Neutrophil (primary cell): Measurements from ENCODE around the gene GFY.

Experiments used
- H3K27ac ChIP-seq: fragments of 200-600 bp; sonication (generic); 2 replicates; pipeline ENCODE4 v1.5.1; 2016; ENCODE audit warnings: mild to moderate bottlenecking, moderate library complexity
- H3K27me3 ChIP-seq: fragments of 200-600 bp; sonication (generic); 2 replicates; pipeline ENCODE4 v1.6.0; 2016; ENCODE audit warnings: mild to moderate bottlenecking
- H3K36me3 ChIP-seq: fragments of 200-600 bp; sonication (generic); 2 replicates; pipeline ENCODE4 v1.5.1; 2017
- H3K4me1 ChIP-seq, 2 experiments: fragments of 200-600 bp in 1 of 2; sonication (generic) in 1 of 2; 1 replicate in 1 of 2; 2 replicates in 1 of 2; pipeline versions ENCODE4 v1.5.1 to v1.6.1; 2013 to 2016; ENCODE audit warnings: low read depth in 1 of 2, low read length in 1 of 2, mild to moderate bottlenecking in 1 of 2, moderate library complexity in 1 of 2; ENCODE audit not compliant: control insufficient read depth in 1 of 2, insufficient read depth in 1 of 2
- H3K4me3 ChIP-seq, 2 experiments: fragments of 200-600 bp in 1 of 2; sonication (generic) in 1 of 2; 1 replicate in 1 of 2; 2 replicates in 1 of 2; pipeline ENCODE4 v1.5.1; 2013 to 2016; ENCODE audit warnings: low read depth in 1 of 2, low read length in 1 of 2, mild to moderate bottlenecking in 1 of 2, moderate library complexity in 1 of 2
- H3K9me3 ChIP-seq: fragments of 200-600 bp; sonication (generic); 2 replicates; pipeline ENCODE4 v1.5.1; 2016
- TF ChIP-seq, protein P1 (sequence below): fragments of 200-600 bp; sonication (generic); IDR thresholded peaks from 2 replicates; pipeline ENCODE4 v1.5.1; 2016; ENCODE audit warnings: antibody characterized with exemption

GFY gene, protein sequence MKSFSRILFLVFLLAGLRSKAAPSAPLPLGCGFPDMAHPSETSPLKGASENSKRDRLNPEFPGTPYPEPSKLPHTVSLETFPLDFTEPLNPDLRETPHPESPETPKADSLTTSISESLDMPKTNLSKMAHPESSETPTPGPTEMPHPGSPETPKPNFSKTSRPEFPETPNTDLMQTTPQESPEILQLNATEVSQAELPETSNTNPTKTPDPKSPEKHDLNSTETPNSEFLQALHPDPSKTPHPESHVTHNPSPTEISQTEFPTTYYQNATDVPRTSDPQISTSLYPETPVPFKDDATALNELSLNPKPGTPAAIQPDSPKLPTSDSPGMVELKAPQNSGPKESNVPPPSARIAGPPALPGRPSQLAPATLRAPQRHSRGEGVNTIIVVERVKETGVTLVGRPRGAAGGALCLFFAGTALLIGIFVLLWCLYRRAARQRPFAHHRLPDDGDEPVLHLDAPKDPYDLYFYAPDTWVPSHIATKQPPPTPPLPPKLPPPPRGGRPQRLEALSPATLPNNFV

DNA sequence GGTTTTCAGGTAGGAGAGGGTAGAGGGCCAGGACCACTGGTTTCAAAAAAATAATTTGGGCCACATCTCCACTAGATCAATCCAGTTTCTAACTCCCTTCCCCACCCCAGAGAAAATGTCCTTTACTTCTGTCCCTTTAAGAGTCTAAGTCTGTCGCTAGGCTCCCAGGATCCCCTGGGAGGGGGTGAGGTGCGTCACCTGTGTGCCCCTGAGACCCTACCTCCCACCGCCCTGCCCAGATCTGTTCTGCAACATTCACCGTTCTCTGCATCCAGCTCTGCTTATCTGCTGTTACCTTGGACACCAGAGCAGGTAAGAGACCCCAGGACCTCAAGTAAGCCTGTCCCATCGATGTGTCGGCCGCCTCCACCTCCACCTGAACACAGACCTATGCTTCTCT is at the start of gene GFY:
TSS of gene GFY (plus strand) at position 211 of the 400 bp plus-strand sequence. CDS start 1,043 bp downstream, outside the sequence.
- Histone ChIP-seq H3K36me3 (no peaks in the 10 kb centered on the region), H3K4me1 (peaks cover 13 to 19% of the 10 kb centered on the region in 2 experiments), H3K9me3 (no peaks in the 10 kb centered on the region), H3K27ac (no peak within 1 kb of the TSS), H3K4me3 (no peak within 1 kb of the TSS), H3K27me3 (peaks cover 100% of the 10 kb centered on the region)
- TF ChIP-seq, protein P1, sequence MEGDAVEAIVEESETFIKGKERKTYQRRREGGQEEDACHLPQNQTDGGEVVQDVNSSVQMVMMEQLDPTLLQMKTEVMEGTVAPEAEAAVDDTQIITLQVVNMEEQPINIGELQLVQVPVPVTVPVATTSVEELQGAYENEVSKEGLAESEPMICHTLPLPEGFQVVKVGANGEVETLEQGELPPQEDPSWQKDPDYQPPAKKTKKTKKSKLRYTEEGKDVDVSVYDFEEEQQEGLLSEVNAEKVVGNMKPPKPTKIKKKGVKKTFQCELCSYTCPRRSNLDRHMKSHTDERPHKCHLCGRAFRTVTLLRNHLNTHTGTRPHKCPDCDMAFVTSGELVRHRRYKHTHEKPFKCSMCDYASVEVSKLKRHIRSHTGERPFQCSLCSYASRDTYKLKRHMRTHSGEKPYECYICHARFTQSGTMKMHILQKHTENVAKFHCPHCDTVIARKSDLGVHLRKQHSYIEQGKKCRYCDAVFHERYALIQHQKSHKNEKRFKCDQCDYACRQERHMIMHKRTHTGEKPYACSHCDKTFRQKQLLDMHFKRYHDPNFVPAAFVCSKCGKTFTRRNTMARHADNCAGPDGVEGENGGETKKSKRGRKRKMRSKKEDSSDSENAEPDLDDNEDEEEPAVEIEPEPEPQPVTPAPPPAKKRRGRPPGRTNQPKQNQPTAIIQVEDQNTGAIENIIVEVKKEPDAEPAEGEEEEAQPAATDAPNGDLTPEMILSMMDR: no peak

DNA sequence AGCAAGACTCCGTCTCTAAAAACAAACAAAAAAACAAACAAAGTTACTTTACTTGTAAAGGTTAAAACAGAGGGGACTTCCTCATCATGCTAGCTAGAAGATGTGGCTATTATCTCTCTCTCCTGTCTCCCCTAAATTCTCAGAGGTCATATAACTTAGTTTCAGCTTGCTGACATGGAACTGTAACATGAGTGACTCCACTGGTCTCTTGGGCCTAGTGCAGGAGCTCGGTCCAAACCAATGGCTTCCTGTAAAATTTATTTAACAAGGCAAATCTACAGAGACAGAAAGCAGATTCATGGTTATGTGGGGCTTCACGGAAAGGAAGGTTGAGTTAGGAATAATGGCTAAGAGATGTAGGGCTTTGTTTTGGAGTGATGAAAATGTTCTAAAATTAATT is 46.7 kb upstream of the GFY start:
- H3K27ac ChIP-seq: no peak overlapping the region
- no peak overlapping the region for H3K4me3 ChIP-seq
- no peaks in the 10 kb centered on the region for H3K4me1 ChIP-seq
- no peaks in the 10 kb centered on the region for H3K9me3 ChIP-seq
- no peaks in the 10 kb centered on the region for H3K36me3 ChIP-seq
- H3K27me3 ChIP-seq: no peaks in the 10 kb centered on the region
- TF ChIP-seq, protein P1: no peak

DNA sequence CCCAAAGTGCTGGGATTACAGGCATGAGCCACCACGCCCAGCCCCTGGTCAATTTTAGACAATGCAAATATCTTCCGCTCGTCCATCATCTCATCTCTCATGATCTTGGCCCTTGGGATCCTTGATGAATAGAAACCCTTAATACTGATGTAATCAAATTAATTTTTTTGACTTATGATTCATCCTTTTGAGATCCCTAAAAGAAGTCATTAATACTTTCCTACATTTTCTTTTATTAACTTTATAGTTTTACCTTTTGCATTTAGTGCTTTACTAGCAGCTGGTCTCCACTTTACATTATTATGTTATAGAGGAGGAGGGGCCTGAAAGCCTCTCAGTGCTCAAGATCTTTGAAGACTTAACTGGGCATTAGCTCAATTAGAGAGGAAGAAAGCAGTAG is 44.8 kb upstream of the GFY start:
- H3K27ac ChIP-seq: no peak overlapping the region
- no peaks in the 10 kb centered on the region for H3K9me3 ChIP-seq
- H3K4me3 ChIP-seq: no peak overlapping the region
- no peaks in the 10 kb centered on the region for H3K27me3 ChIP-seq
- TF ChIP-seq, protein P1: no peak
- H3K4me1 ChIP-seq: no peaks in the 10 kb centered on the region
- H3K36me3 ChIP-seq: no peaks in the 10 kb centered on the region

DNA sequence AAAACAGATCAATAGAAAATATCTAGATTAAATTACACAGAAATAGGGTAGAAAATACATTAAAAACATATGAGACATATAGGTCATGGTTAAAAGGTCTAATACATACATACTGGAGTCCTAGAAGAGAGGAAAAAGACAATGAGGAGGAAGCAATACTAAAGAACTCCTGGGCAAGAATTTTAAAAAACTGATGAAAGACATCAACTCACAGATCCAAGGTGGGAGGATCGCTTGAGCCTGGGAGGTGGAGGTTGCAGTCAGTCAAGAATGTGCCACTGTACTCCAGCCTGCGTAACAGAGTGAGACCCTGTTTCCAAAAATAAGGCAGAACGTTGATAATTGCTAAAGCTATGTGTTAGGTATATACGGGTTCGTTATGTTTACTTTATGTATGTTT is 42.5 kb upstream of the GFY start:
- Histone ChIP-seq H3K27me3 (peaks cover 3% of the 10 kb centered on the region), H3K9me3 (no peaks in the 10 kb centered on the region), H3K27ac (no peak overlapping the region), H3K36me3 (no peaks in the 10 kb centered on the region), H3K4me3 (no peak overlapping the region), H3K4me1 (no peaks in the 10 kb centered on the region)
- TF ChIP-seq, protein P1: no peak

DNA sequence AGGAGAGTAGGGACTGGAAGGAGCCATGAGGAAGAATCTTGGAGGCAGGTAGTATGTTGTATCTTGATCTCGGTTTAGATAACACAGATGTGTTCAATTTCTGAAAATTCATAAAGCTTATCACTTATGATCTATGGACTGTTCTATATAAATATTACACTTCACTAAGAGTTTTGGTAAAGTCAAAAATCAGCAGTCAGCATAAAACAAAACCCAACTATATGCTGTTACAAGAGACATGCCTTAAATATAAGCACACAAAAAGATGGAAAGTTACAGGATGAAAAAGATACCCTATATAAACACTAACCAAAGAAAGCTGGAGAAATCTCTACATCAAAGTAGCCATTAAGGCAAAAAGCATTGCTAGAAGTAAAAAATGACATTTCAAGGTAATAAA is 41.6 kb upstream of the GFY start:
- Histone ChIP-seq H3K4me1 (no peaks in the 10 kb centered on the region), H3K36me3 (no peaks in the 10 kb centered on the region), H3K9me3 (no peaks in the 10 kb centered on the region), H3K27me3 (peaks cover 3% of the 10 kb centered on the region), H3K4me3 (no peak overlapping the region), H3K27ac (no peak overlapping the region)
- TF ChIP-seq, protein P1: no peak
